SU-DHL-6 (cell line): ENCODE measurements around the gene LPIN1.

Experiments used
- H2AFZ ChIP-seq: fragments of 200-600 bp; sonication (generic); 2 replicates; pipeline ENCODE4 v1.6.1; 2014; ENCODE audit warnings: low read depth, mild to moderate bottlenecking, moderate library complexity, mixed read lengths, antibody characterized with exemption, low read length; ENCODE audit not compliant: severe bottlenecking
- H3F3A ChIP-seq: fragments of 200-600 bp; shearing (Covaris generic); 2 replicates; pipeline ENCODE4 v1.6.0; 2016; ENCODE audit warnings: antibody characterized with exemption, mild to moderate bottlenecking; ENCODE audit not compliant: insufficient read depth
- H3K27ac ChIP-seq: fragments of 200-600 bp; sonication (generic); 2 replicates; pipeline ENCODE4 v1.5.1; 2016; ENCODE audit warnings: low read depth, mild to moderate bottlenecking, low read length, moderate library complexity, mixed read lengths
- H3K27me3 ChIP-seq: fragments of 200-600 bp; sonication (generic), shearing (Covaris generic); 2 replicates; pipeline ENCODE4 v1.6.0; 2014; ENCODE audit warnings: mild to moderate bottlenecking, low read length
- H3K36me3 ChIP-seq: fragments of 200-600 bp; sonication (generic); 2 replicates; pipeline ENCODE4 v1.6.1; 2014; ENCODE audit warnings: mild to moderate bottlenecking, low read length, mixed read lengths
- H3K4me2 ChIP-seq: fragments of 300-600, 200-600 bp; shearing (Covaris generic), sonication (generic); 2 replicates; pipeline ENCODE4 v1.6.0; 2014; ENCODE audit warnings: low read length, low read depth, mild to moderate bottlenecking; ENCODE audit not compliant: poor library complexity, severe bottlenecking
- H3K4me3 ChIP-seq: fragments of 200-600 bp; sonication (generic); 2 replicates; pipeline ENCODE4 v1.5.1; 2014; ENCODE audit warnings: antibody characterized with exemption, low read length, mild to moderate bottlenecking, mixed read lengths; ENCODE audit not compliant: insufficient read depth, poor library complexity, severe bottlenecking
- H3K79me2 ChIP-seq: fragments of 200-600 bp; sonication (generic); 2 replicates; pipeline ENCODE4 v1.6.1; 2014; ENCODE audit warnings: mild to moderate bottlenecking, low read length, moderate library complexity; ENCODE audit not compliant: insufficient read depth
- H3K9ac ChIP-seq: fragments of 200-600 bp; sonication (generic); 2 replicates; pipeline ENCODE4 v1.7.0; 2014; ENCODE audit warnings: mild to moderate bottlenecking, low read length
- H3K9me2 ChIP-seq: fragments of 200-600 bp; sonication (generic); replicated peaks from 2 replicates; pipeline ENCODE4 v1.6.1; 2014; ENCODE audit warnings: low read length; ENCODE audit not compliant: insufficient read depth
- H3K9me3 ChIP-seq: fragments of 200-600 bp; sonication (generic); 2 replicates; pipeline ENCODE4 v1.6.1; 2014; ENCODE audit warnings: low read length, mixed read lengths; ENCODE audit not compliant: insufficient read depth
- H4K20me1 ChIP-seq: fragments of 200-600 bp; sonication (generic); 2 replicates; pipeline ENCODE4 v1.6.1; 2014; ENCODE audit warnings: low read depth, mild to moderate bottlenecking, antibody characterized with exemption, low read length, moderate library complexity, mixed read lengths
- EZH2phosphoT487 ChIP-seq: fragments of 200-600 bp; sonication (generic), shearing (Covaris generic); conservative IDR thresholded peaks from 2 replicates; pipeline ENCODE4 v1.6.1; 2018; ENCODE audit warnings: mild to moderate bottlenecking, antibody characterized with exemption, low read length, moderate library complexity, mixed read lengths
- TF ChIP-seq, protein P1 (sequence below): fragments of 200-600 bp; sonication (generic); IDR thresholded peaks from one replicate; pipeline ENCODE4 v1.5.1; 2017; ENCODE audit warnings: antibody characterized with exemption, mild to moderate bottlenecking, low read length, moderate library complexity; ENCODE audit not compliant: insufficient read depth, poor library complexity, severe bottlenecking

Gene LPIN1

GRCh38 chr2:11749646-11750349, 3.4 kb downstream of the LPIN1 start:
- Histone ChIP-seq H3K9me2 (no peaks in the 10 kb centered on the region), H3K27me3 (no peaks in the 10 kb centered on the region), H3K4me3 (peak overlapping the region; percentile 91), H4K20me1 (no peaks in the 10 kb centered on the region), H3K9me3 (no peaks in the 10 kb centered on the region), H3K27ac (peak overlapping the region; percentile 98), H3K4me2 (peak overlapping the region; percentile 81), H3K9ac (peak overlapping the region; percentile 89), H3K79me2 (peaks cover 62% of the 10 kb centered on the region), H2AFZ (no peak overlapping the region), H3F3A (peaks cover 62% of the 10 kb centered on the region), H3K36me3 (no peaks in the 10 kb centered on the region; the same call in 1 of the 2 replicates)
- no peak for TF ChIP-seq EZH2phosphoT487
- TF ChIP-seq, protein P1, sequence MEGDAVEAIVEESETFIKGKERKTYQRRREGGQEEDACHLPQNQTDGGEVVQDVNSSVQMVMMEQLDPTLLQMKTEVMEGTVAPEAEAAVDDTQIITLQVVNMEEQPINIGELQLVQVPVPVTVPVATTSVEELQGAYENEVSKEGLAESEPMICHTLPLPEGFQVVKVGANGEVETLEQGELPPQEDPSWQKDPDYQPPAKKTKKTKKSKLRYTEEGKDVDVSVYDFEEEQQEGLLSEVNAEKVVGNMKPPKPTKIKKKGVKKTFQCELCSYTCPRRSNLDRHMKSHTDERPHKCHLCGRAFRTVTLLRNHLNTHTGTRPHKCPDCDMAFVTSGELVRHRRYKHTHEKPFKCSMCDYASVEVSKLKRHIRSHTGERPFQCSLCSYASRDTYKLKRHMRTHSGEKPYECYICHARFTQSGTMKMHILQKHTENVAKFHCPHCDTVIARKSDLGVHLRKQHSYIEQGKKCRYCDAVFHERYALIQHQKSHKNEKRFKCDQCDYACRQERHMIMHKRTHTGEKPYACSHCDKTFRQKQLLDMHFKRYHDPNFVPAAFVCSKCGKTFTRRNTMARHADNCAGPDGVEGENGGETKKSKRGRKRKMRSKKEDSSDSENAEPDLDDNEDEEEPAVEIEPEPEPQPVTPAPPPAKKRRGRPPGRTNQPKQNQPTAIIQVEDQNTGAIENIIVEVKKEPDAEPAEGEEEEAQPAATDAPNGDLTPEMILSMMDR = no peak

DNA sequence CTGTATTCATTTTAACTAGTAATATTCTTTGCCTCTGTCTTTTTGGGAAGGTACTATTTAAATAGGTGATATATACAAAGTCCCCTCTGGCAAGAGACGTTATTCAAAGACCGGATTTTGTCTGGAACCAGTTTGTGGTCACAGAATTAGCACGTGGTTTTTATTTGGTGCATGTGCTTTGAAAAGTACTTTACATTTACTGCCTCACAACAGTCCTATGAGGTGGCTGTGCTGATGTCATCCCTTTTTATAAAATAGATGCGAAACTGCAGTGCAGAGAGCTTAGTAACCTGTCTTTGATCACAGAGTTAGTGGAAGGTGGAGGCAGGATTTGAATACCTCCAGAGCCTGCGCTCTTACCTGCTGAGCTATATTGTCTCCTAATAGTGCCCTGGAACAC, 4.0 kb downstream of the LPIN1 start:
- H3K27me3 ChIP-seq = no peaks in the 10 kb centered on the region
- peak overlapping the region; percentile 98 for H3K27ac ChIP-seq
- H3K79me2 ChIP-seq = peaks cover 68% of the 10 kb centered on the region
- no peaks in the 10 kb centered on the region for H3K9me2 ChIP-seq
- TF ChIP-seq EZH2phosphoT487 = no peak
- TF ChIP-seq, protein P1 = no peak
- H3K9me3 ChIP-seq = no peaks in the 10 kb centered on the region
- peaks cover 67% of the 10 kb centered on the region for H3F3A ChIP-seq
- H3K36me3 ChIP-seq = no peaks in the 10 kb centered on the region; the same call in 1 of the 2 replicates
- H3K9ac ChIP-seq = peak overlapping the region; percentile 89
- H3K4me2 ChIP-seq = peak overlapping the region; percentile 81
- no peaks in the 10 kb centered on the region for H4K20me1 ChIP-seq
- peak overlapping the region; percentile 40 for H3K4me3 ChIP-seq
- H2AFZ ChIP-seq = no peak overlapping the region

- no peak for TF ChIP-seq EZH2phosphoT487
- TF ChIP-seq, protein P1 = no peak
- Histone ChIP-seq H3K36me3 (no peaks in the 10 kb centered on the region; the same call in 1 of the 2 replicates), H3K9me2 (no peaks in the 10 kb centered on the region), H3K4me3 (peak overlapping the region; percentile 24), H3K27ac (peak overlapping the region; percentile 98), H4K20me1 (no peaks in the 10 kb centered on the region), H3K79me2 (peaks cover 73% of the 10 kb centered on the region), H3K4me2 (peak overlapping the region; percentile 81), H2AFZ (no peak overlapping the region), H3K9ac (peak overlapping the region; percentile 89), H3K27me3 (no peaks in the 10 kb centered on the region), H3F3A (peaks cover 69% of the 10 kb centered on the region), H3K9me3 (no peaks in the 10 kb centered on the region)
These were observed 4.5 kb downstream of the LPIN1 start for GRCh38 chr2:11750917-11751316.
